ENCODE data around the gene SVOP. TPM values are rescaled to one million over a fixed set of nuclear protein-coding genes. Genes with fewer than 3 reads are reported as not detected.
"Not testable (repeated sequence)": the region's sequence is repeated elsewhere in the genome, so short reads cannot be mapped to it uniquely, and the experiment has no call there.

The SVOP gene
- total RNA-seq, 1 experiment from 2014 or later = 0.47 TPM

- H3K4me2 ChIP-seq (ENCODE audit: low read length); H3K36me3 ChIP-seq (ENCODE audit: control insufficient read depth in 1 of 2, insufficient read depth in 2 of 2, low read length in 2 of 2); CTCF ChIA-PET; DNase-seq (ENCODE audit: low read depth, low spot score); ATAC-seq; BruUV-seq (replicated peaks); H3K9me2 ChIP-seq (ENCODE audit: insufficient read depth); H3K9ac ChIP-seq (ENCODE audit: low read length); POLR2A ChIA-PET; H3K9me3 ChIP-seq (ENCODE audit: control insufficient read depth in 1 of 2, insufficient read depth in 1 of 2, low read depth in 1 of 2, low read length in 2 of 2); H2AFZ ChIP-seq (ENCODE audit: low read depth, low read length, poor library complexity, severe bottlenecking); RAD21 ChIA-PET (ENCODE audit: low non-redundant PET in 1 of 2, low total read pairs in 2 of 2, uncharacterized antibody in 2 of 2, unreplicated experiment in 2 of 2); H4K20me1 ChIP-seq (ENCODE audit: insufficient read depth); H3K27ac ChIP-seq (ENCODE audit: low read depth, low read length); H3K27me3 ChIP-seq (ENCODE audit: insufficient read depth, low read length); H3K79me2 ChIP-seq (ENCODE audit: insufficient read depth, low read length); intact Hi-C loops (cut with micrococcal nuclease); H3K4me3 ChIP-seq (replicated peaks in 1 of 2; ENCODE audit: low read depth in 1 of 2, low read length in 2 of 2): not testable (repeated sequence)
- peaks cover 4 to 11% of the 10 kb centered on the region in 2 experiments; a peak in 2 of 4 replicates for H3K4me1 ChIP-seq (ENCODE audit: control insufficient read depth in 1 of 2, insufficient read depth in 2 of 2, low read length in 2 of 2)
Measured at GRCh38 chr12:109048706-109049105, 27.8 kb upstream of the SVOP start.

GRCh38 chr12:109047081-109047805 lies 26.4 kb upstream of the SVOP start:
- no peak overlapping the region for H3K4me3 ChIP-seq (replicated peaks in 1 of 2; ENCODE audit: low read depth in 1 of 2, low read length in 2 of 2)
- H3K4me1 ChIP-seq (ENCODE audit: control insufficient read depth in 1 of 2, insufficient read depth in 2 of 2, low read length in 2 of 2) = peaks cover 0 to 5% of the 10 kb centered on the region in 2 experiments; a peak in 2 of 4 replicates
- no TSS peak for BruUV-seq (replicated peaks)
- POLR2A ChIA-PET = no interaction called here
- no peaks in the 10 kb centered on the region for H3K9me3 ChIP-seq (ENCODE audit: control insufficient read depth in 1 of 2, insufficient read depth in 1 of 2, low read depth in 1 of 2, low read length in 2 of 2)
- intact Hi-C loops (cut with micrococcal nuclease) = no loop called here
- DNase-seq (ENCODE audit: low read depth, low spot score) (no peak), ATAC-seq (no peak)
- H3K9me2 ChIP-seq (ENCODE audit: insufficient read depth) = no peaks in the 10 kb centered on the region
- CTCF ChIA-PET = no interaction called here
- H2AFZ ChIP-seq (ENCODE audit: low read depth, low read length, poor library complexity, severe bottlenecking) = no peak overlapping the region
- H3K9ac ChIP-seq (ENCODE audit: low read length) = no peak overlapping the region
- no peak overlapping the region for H3K4me2 ChIP-seq (ENCODE audit: low read length)
- peaks cover 6% of the 10 kb centered on the region for H3K27me3 ChIP-seq (ENCODE audit: insufficient read depth, low read length)
- H3K27ac ChIP-seq (ENCODE audit: low read depth, low read length) = no peak overlapping the region
- H4K20me1 ChIP-seq (ENCODE audit: insufficient read depth) = no peaks in the 10 kb centered on the region
- RAD21 ChIA-PET (ENCODE audit: low non-redundant PET in 1 of 2, low total read pairs in 2 of 2, uncharacterized antibody in 2 of 2, unreplicated experiment in 2 of 2) = no interaction called here
- no peaks in the 10 kb centered on the region for H3K36me3 ChIP-seq (ENCODE audit: control insufficient read depth in 1 of 2, insufficient read depth in 2 of 2, low read length in 2 of 2)
- TF ChIP-seq RAD21 (IDR thresholded peaks at IDR 0.05; ENCODE audit: low read depth) = no peak
- TF ChIP-seq SIN3A (IDR thresholded peaks at IDR 0.05; ENCODE audit: low read depth) = no peak
- no peak for TF ChIP-seq ZNF274 (IDR thresholded peaks at IDR 0.05; ENCODE audit: low read depth, low read length)
- TF ChIP-seq ATF3 (IDR thresholded peaks at IDR 0.05) = no peak
- TF ChIP-seq CTCF (IDR thresholded peaks at IDR 0.05 in 2 of 3, conservative IDR thresholded peaks at IDR 0.05 in 1 of 3; ENCODE audit: borderline replicate concordance in 1 of 3, insufficient read depth in 1 of 3, low read depth in 2 of 3, low read length in 2 of 3) = no peak
- TF ChIP-seq CBX3 (IDR thresholded peaks at IDR 0.05; ENCODE audit: low read depth) = no peak
- TF ChIP-seq SRF (IDR thresholded peaks at IDR 0.05; ENCODE audit: low read depth) = no peak
- no peak for TF ChIP-seq MAX (IDR thresholded peaks at IDR 0.05)
- no peak for TF ChIP-seq ZFX (IDR thresholded peaks at IDR 0.05)
- TF ChIP-seq YY1 (IDR thresholded peaks at IDR 0.05; ENCODE audit: extremely low read depth, insufficient replicate concordance, low read depth, low read length) = no peak
- no peak for TF ChIP-seq POLR2A (IDR thresholded peaks at IDR 0.05; ENCODE audit: borderline replicate concordance, extremely low read depth, insufficient read depth, insufficient read length)
- no peak for TF ChIP-seq REST (IDR thresholded peaks at IDR 0.05; ENCODE audit: low read depth)
- no peak for TF ChIP-seq EZH2 (IDR thresholded peaks at IDR 0.05)
- no peak for TF ChIP-seq SP1 (IDR thresholded peaks at IDR 0.05; ENCODE audit: low read depth)
- TF ChIP-seq JUND (IDR thresholded peaks at IDR 0.05) = no peak
- no peak for TF ChIP-seq EGR1 (IDR thresholded peaks at IDR 0.05; ENCODE audit: low read depth)
- no peaks in the 10 kb centered on the region for H3K79me2 ChIP-seq (ENCODE audit: insufficient read depth, low read length)

Data from HCT116 (cell line).